Endothelial cell of umbilical vein (primary cell): ENCODE data around the gene LRFN3. TPM values are rescaled to one million over a fixed set of nuclear protein-coding genes. Genes with fewer than 3 reads are reported as not detected.

Experiments used
- BruUV-seq: library from RNA; stranded (reverse); fragments of 400-500 nt; replicated peaks from 2 replicates; lab custom pipeline; 2021; lab: Mats Ljungman, UMichigan
- CTCF ChIA-PET: fragments of 300-600, 350-600 bp; sonication (Branson Sonifier 250); formaldehyde crosslinking; loops from one replicate; lab custom pipeline; 2021; ENCODE audit warnings: antibody characterized with exemption, inconsistent platforms; lab: Charles Lee
- POLR2A ChIA-PET: fragments of 300-600, 350-600 bp; sonication (Branson Sonifier 250); formaldehyde crosslinking; loops from one replicate; lab custom pipeline; 2021; ENCODE audit warnings: antibody characterized with exemption, inconsistent platforms; lab: Charles Lee
- DNase-seq: peaks from one replicate; pipeline ENCODE4 v3.0.0-alpha.2; 2011; ENCODE audit warnings: low read depth, low spot score
- FAIRE-seq: peaks from 2 replicates; lab custom pipeline; 2011; peaks lifted over from hg19 to GRCh38; lab: Jason Lieb, UNC
- H2AFZ ChIP-seq: 2 replicates; pipeline ENCODE4 v1.6.0; 2012; ENCODE audit warnings: low read depth, low read length, control low read depth, inconsistent platforms
- H3K27ac ChIP-seq: 2 replicates; pipeline ENCODE4 v1.5.1; 2011; ENCODE audit warnings: low read depth, mild to moderate bottlenecking, control low read depth, low read length, moderate library complexity; ENCODE audit not compliant: insufficient read depth
- H3K27me3 ChIP-seq, 2 experiments: 2 replicates each; pipeline versions ENCODE4 v1.6.0 to v1.6.1; 2011; ENCODE audit warnings: low read length in 2 of 2, mixed read lengths in 1 of 2; ENCODE audit not compliant: control insufficient read depth in 2 of 2, insufficient read depth in 2 of 2
- H3K36me3 ChIP-seq, 2 experiments: 2 replicates in 1 of 2; 3 replicates in 1 of 2; pipeline ENCODE4 v1.5.1; 2011; ENCODE audit warnings: low read length in 2 of 2, mild to moderate bottlenecking in 1 of 2, moderate library complexity in 1 of 2; ENCODE audit not compliant: control insufficient read depth in 2 of 2, insufficient read depth in 2 of 2; ENCODE audit errors: extremely low read depth in 1 of 2
- H3K4me1 ChIP-seq: 3 replicates; pipeline ENCODE4 v1.5.1; 2011; ENCODE audit warnings: mild to moderate bottlenecking, low read length; ENCODE audit not compliant: control insufficient read depth, insufficient read depth; ENCODE audit errors: extremely low read depth
- H3K4me2 ChIP-seq: 2 replicates; pipeline ENCODE4 v1.6.1; 2011; ENCODE audit warnings: low read length, control low read depth, mixed read lengths; ENCODE audit not compliant: insufficient read depth
- H3K4me3 ChIP-seq, 3 experiments: fragments of 200-600 bp in 1 of 3; sonication (generic), shearing (Covaris generic) in 1 of 3; replicated peaks in 1 of 3; 2 replicates each; pipeline ENCODE4 v1.5.1; 2011 to 2016; ENCODE audit warnings: control low read depth in 3 of 3, low read length in 3 of 3, mild to moderate bottlenecking in 2 of 3, inconsistent platforms in 1 of 3, low read depth in 1 of 3, moderate library complexity in 1 of 3; ENCODE audit not compliant: insufficient read depth in 1 of 3
- H3K79me2 ChIP-seq: 2 replicates; pipeline ENCODE4 v1.6.0; 2012; ENCODE audit warnings: low read length, inconsistent platforms; ENCODE audit not compliant: control insufficient read depth, insufficient read depth
- H3K9ac ChIP-seq: replicated peaks from 2 replicates; pipeline ENCODE3; 2011; ENCODE audit warnings: low read length, control low read depth; ENCODE audit not compliant: insufficient read depth; ENCODE audit errors: extremely low read depth
- H3K9me1 ChIP-seq: replicated peaks from 3 replicates; pipeline ENCODE4 v1.6.0; 2011; ENCODE audit warnings: mild to moderate bottlenecking, low read length; ENCODE audit not compliant: control insufficient read depth, insufficient read depth; ENCODE audit errors: extremely low read depth
- H3K9me3 ChIP-seq: replicated peaks from 2 replicates; pipeline ENCODE4 v1.5.1; 2012; ENCODE audit warnings: low read length, inconsistent platforms; ENCODE audit not compliant: control insufficient read depth, insufficient read depth
- H4K20me1 ChIP-seq: replicated peaks from 2 replicates; pipeline ENCODE3; 2011; ENCODE audit warnings: mild to moderate bottlenecking, low read length; ENCODE audit not compliant: control insufficient read depth, insufficient read depth; ENCODE audit errors: extremely low read depth
- EZH2 ChIP-seq: IDR thresholded peaks from 2 replicates; pipeline ENCODE4 v1.6.1; 2012; ENCODE audit warnings: borderline replicate concordance, low read depth, mild to moderate bottlenecking, moderate library complexity, low read length, inconsistent platforms; ENCODE audit not compliant: severe bottlenecking
- FOS ChIP-seq: IDR thresholded peaks from 2 replicates; pipeline ENCODE4 v1.6.1; 2011; ENCODE audit warnings: mild to moderate bottlenecking, low read length, moderate library complexity, borderline replicate concordance; ENCODE audit not compliant: insufficient read depth
- GATA2 ChIP-seq: IDR thresholded peaks from 2 replicates; pipeline ENCODE4 v1.7.0; 2011; ENCODE audit warnings: low read depth, mild to moderate bottlenecking, moderate library complexity, mixed read lengths, low read length; ENCODE audit not compliant: insufficient read length, insufficient read depth
- JUN ChIP-seq: IDR thresholded peaks from 2 replicates; pipeline ENCODE4 v1.6.1; 2011; ENCODE audit warnings: borderline replicate concordance, low read depth; ENCODE audit not compliant: insufficient read length, insufficient read depth
- MYC ChIP-seq: IDR thresholded peaks from one replicate; pipeline ENCODE4 v1.6.1; 2011; ENCODE audit warnings: mild to moderate bottlenecking, low read depth, low read length
- POLR2A ChIP-seq: IDR thresholded peaks from 2 replicates; pipeline ENCODE4 v1.6.1; 2012; ENCODE audit warnings: low read depth, mild to moderate bottlenecking, control low read depth, low read length
- POLR2AphosphoS5 ChIP-seq: IDR thresholded peaks from 2 replicates; pipeline ENCODE4 v1.6.1; 2012; ENCODE audit warnings: low read depth, mild to moderate bottlenecking, control low read depth, low read length, moderate library complexity; ENCODE audit not compliant: insufficient read depth
- dilution Hi-C: fragments of 300-500 bp; cut with MboI; formaldehyde crosslinking; loops from one replicate; pipeline ENCODE4 v1.15.0; 2019; ENCODE audit warnings: low sequenced_read_pairs; ENCODE audit not compliant: extremely low pct_ligation_motif_present
- intact Hi-C: fragments of 100-400 bp; cut with micrococcal nuclease; formaldehyde crosslinking; loops from one replicate; pipeline ENCODE4 v1.10.0; 2022
- polyA plus RNA-seq, 4 experiments: library from polyadenylated mRNA; depleted of rRNA in 3 of 4; stranded (reverse) in 3 of 4; unstranded in 1 of 4; fragments of >200 nt; gene quantifications; 2 replicates each; pipeline versions ENCODE4 v1.2.1 to v1.2.3, GENCODE V29; 2011 to 2012; ENCODE audit warnings: missing spikeins in 1 of 4
- total RNA-seq: library from RNA; stranded (reverse); gene quantifications from 2 replicates; pipeline ENCODE4 v1.2.3, GENCODE V29; 2021
- TF ChIP-seq, protein P1 (sequence below), 2 donors: IDR thresholded peaks; 1 replicate in 1 of 2; 2 replicates in 1 of 2; pipeline ENCODE4 v1.5.1; 2011; ENCODE audit warnings: low read length in 2 of 2, mild to moderate bottlenecking in 2 of 2, moderate library complexity in 2 of 2, control low read depth in 1 of 2, inconsistent platforms in 1 of 2, low read depth in 1 of 2; ENCODE audit not compliant: insufficient read depth in 1 of 2; ENCODE audit errors: extremely low read depth in 1 of 2
- TF ChIP-seq, protein P2 (sequence below): IDR thresholded peaks from 2 replicates; pipeline ENCODE4 v1.6.1; 2011; ENCODE audit not compliant: insufficient read depth, insufficient read length

LRFN3 gene
- total and polyA plus RNA-seq, 2 donors (not counting 3 experiments of a cell fraction or from before 2014, with no cell fraction given) = 4.1 to 15.9 TPM

DNA sequence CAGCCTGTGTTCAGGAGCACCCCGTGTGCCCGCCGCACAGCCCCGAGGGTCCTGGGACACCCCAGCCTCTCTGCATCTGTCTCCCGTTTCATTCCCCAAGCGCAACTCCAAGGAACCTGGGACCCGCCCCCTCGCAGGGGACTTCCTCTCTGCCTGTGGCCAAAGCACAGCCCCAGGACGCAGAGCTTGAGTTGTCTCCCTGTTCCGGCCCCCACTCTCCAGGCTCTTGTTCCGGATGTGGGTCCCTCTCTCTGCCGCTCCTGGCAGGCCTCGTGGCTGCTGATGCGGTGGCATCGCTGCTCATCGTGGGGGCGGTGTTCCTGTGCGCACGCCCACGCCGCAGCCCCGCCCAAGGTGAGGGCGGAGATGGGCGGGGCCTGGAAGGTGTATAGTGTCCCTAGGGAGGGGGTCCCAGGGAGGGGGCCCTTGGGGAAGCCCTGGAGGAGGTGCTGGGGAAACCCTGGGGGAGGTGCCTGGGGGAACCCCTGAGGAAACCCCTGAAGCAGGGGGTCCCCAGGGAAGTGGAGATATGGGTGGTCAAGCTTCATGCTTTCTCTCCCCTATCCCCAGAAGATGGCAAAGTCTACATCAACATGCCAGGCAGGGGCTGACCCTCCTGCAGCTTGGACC, 32.5 kb upstream of the LRFN3 start:
- Histone ChIP-seq H3K36me3 (no peaks in the 10 kb centered on the region), H3K4me3 (no peak overlapping the region), H3K4me2 (no peak overlapping the region), H3K27me3 (peaks cover 0 to 6% of the 10 kb centered on the region in 2 experiments), H2AFZ (peak overlapping the region; percentile 80), H4K20me1 (no peaks in the 10 kb centered on the region), H3K4me1 (peaks cover 13% of the 10 kb centered on the region), H3K27ac (no peak overlapping the region), H3K79me2 (peaks cover 2% of the 10 kb centered on the region), H3K9ac (no peak overlapping the region), H3K9me3 (no peaks in the 10 kb centered on the region), H3K9me1 (no peaks in the 10 kb centered on the region)
- no peak for DNase-seq
- POLR2A ChIA-PET = no interaction called here
- intact Hi-C loops (no loop called here), dilution Hi-C loops (no loop called here)
- BruUV-seq = no TSS peak
- TF ChIP-seq EZH2 (no peak), FOS (no peak), MYC (no peak)
- FAIRE-seq = no peak
- CTCF ChIA-PET = no interaction called here

DNA sequence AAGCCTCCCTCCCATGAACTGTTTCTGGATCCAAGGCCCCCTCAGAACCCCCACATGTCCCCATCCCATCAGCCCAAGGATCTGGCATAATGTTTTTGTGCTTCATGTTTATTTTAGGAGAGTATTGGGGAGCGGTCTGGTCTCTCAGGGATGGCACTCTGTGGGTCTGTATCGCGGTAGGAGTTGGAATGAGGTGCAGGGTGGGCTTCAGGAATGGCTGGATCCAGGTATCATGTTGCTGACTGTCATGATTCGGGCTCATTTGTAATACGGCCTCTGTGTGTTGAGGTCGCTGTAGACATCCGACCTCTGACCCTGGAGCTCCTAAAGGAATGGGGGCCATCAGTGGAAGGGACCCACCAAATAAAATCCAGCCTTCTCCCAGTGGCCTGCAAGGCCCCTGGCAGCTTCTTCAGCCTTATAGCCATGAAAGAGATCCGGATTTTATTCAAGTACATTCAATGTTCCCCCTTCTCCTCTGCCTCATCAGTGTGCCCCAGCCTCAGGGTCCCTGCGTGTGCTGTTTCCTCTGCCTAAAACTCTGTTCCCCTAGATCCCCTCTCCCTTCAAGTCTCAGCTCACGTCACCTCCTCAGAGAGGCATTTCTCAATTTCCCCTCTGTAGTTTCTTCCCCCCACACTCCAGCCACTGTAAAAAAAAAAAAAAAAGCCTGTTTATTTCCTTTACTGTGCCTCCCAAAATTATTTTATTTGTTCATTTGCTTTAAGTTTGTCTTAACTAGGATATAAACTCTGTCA, 31.7 kb upstream of the LRFN3 start:
- H3K36me3 ChIP-seq = no peaks in the 10 kb centered on the region
- H3K27me3 ChIP-seq = peaks cover 0 to 6% of the 10 kb centered on the region in 2 experiments
- H3K4me3 ChIP-seq = no peak overlapping the region
- H3K9me1 ChIP-seq = no peaks in the 10 kb centered on the region
- no peaks in the 10 kb centered on the region for H4K20me1 ChIP-seq
- DNase-seq = no peak
- intact Hi-C loops (no loop called here), dilution Hi-C loops (no loop called here)
- FAIRE-seq = no peak
- BruUV-seq = no TSS peak
- no peaks in the 10 kb centered on the region for H3K9me3 ChIP-seq
- ChIA-PET POLR2A (no interaction called here), CTCF (no interaction called here)
- no peak overlapping the region for H3K9ac ChIP-seq
- H2AFZ ChIP-seq = no peak overlapping the region
- H3K4me1 ChIP-seq = peaks cover 6% of the 10 kb centered on the region
- no peaks in the 10 kb centered on the region for H3K79me2 ChIP-seq
- no peak overlapping the region for H3K27ac ChIP-seq
- no peak for TF ChIP-seq JUN
- no peak for TF ChIP-seq MYC
- no peak for TF ChIP-seq POLR2AphosphoS5
- no peak for TF ChIP-seq FOS
- no peak for TF ChIP-seq EZH2
- no peak for TF ChIP-seq POLR2A
- TF ChIP-seq, protein P1, sequence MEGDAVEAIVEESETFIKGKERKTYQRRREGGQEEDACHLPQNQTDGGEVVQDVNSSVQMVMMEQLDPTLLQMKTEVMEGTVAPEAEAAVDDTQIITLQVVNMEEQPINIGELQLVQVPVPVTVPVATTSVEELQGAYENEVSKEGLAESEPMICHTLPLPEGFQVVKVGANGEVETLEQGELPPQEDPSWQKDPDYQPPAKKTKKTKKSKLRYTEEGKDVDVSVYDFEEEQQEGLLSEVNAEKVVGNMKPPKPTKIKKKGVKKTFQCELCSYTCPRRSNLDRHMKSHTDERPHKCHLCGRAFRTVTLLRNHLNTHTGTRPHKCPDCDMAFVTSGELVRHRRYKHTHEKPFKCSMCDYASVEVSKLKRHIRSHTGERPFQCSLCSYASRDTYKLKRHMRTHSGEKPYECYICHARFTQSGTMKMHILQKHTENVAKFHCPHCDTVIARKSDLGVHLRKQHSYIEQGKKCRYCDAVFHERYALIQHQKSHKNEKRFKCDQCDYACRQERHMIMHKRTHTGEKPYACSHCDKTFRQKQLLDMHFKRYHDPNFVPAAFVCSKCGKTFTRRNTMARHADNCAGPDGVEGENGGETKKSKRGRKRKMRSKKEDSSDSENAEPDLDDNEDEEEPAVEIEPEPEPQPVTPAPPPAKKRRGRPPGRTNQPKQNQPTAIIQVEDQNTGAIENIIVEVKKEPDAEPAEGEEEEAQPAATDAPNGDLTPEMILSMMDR (IDR thresholded peaks at IDR 0.05; ENCODE audit: extremely low read depth in 1 of 2, insufficient read depth in 1 of 2, low read depth in 1 of 2, low read length in 2 of 2) = no peak
- no peak for TF ChIP-seq GATA2
- TF ChIP-seq, protein P2, sequence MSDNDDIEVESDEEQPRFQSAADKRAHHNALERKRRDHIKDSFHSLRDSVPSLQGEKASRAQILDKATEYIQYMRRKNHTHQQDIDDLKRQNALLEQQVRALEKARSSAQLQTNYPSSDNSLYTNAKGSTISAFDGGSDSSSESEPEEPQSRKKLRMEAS = no peak
- no peak overlapping the region for H3K4me2 ChIP-seq
